GM23338 (cell line): ENCODE results near the gene NFATC1.

Experiments used
- CTCF ChIP-seq, 2 experiments: fragments of 200-600 bp in 1 of 2; sonication (generic) in 1 of 2; conservative IDR thresholded peaks; 2 replicates each; pipeline versions ENCODE4 v1.5.1 to v1.6.1; 2016 to 2017; ENCODE audit warnings: antibody characterized with exemption in 2 of 2, low read depth in 2 of 2, mild to moderate bottlenecking in 2 of 2, moderate library complexity in 1 of 2
- EZH2 ChIP-seq: fragments of 200-600 bp; sonication (generic); IDR thresholded peaks from one replicate; pipeline ENCODE4 v1.8.0; 2017; ENCODE audit warnings: antibody characterized with exemption, mild to moderate bottlenecking, low read depth; ENCODE audit not compliant: unreplicated experiment
- JUNB ChIP-seq: IDR thresholded peaks from one replicate; pipeline ENCODE4 v1.6.1; 2016; ENCODE audit warnings: antibody characterized with exemption; ENCODE audit not compliant: unreplicated experiment
- POLR2AphosphoS5 ChIP-seq: IDR thresholded peaks from 2 replicates; pipeline ENCODE4 v1.6.1; 2016; ENCODE audit warnings: antibody characterized with exemption, low read depth

- TF ChIP-seq JUNB, result no peak
- no peak for TF ChIP-seq POLR2AphosphoS5
- no peak for TF ChIP-seq CTCF (conservative IDR thresholded peaks at IDR 0.05; ENCODE audit: low read depth in 2 of 2)
- TF ChIP-seq EZH2, result no peak
These were observed 24.1 kb upstream of the NFATC1 start for GRCh38 chr18:79371561-79372121.
